GM21447 (cell line): ENCODE data around the gene RUNX3.

Experiments
- ATAC-seq: cut with Tn5 transposase; IDR thresholded peaks from one replicate; pipeline ENCODE4 v1.9.1; 2021; ENCODE audit not compliant: unreplicated experiment

The RUNX3 gene

DNA sequence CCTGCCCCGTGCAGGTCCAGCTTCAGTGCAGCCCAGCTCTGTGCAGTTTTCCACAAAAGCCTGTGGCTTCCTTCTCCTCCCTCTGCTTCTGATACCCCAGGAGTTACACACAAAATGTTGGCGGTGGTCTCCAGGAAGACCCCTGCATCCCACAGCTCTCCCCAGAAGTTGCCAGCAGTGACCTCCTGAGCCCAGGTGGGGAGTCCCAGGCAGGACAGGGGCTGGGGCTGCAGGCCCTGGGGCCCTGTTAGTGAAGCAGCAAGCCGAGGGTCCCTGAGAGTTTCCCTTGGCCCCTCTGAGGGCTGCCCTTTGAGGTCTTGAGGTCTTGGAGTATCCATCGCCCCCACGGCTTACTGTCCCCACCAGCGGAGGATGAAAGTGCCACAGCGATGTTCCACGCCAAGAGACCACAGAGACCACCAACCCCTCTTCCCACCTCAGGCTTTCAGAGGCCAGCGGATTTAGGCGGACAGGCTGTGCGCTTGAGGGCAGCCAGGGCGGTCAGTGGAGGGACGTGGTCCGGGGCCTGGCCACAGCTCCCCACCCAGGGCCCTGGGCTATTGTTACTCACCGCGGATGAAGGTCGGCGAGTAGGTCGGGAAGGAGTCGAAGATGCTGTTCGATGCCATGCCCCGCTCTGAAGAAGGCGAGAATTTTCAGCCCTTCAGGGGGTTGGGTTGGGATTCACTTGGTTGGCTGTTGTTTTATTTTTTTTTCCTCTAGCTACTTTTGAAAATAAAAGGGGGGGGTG lies 34.0 kb upstream of the RUNX3 start:
- no peak for ATAC-seq

DNA sequence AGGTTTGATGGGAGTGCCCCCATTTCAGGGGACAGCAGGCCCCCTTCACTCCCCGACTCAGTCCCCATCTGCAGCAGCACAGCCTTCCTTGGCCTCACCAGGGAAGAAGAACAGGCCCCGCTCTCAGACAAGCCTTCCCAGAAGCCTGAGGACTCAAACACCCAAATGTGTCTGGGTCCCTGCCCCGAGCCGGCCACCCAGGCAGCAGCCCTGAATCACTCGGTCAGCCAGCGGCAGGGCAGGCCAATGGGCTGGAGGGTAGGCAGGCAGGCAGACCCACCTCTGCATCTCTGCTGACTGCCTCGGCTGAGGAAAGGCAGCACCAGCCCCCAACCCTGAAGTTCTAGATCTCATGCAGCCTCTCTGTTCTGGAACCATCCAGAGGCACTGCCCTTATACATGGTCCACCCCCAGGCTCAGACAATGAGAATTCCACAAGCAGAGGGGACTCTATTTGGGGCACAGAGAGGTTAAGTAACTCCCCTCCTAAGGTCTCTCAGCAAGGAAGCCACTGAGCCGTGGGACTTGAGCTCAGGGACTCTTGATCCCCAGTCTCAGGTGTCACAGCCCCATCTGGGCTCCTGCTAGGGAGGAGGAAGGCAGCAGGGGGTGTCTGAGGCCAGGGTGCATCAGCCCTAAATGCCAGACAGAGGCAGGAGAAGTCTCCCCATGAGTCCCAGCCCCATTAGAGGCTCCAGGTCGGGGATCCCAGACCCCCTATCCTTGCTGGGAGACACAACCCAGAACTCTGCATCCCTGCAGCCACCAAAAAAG lies 33.2 kb upstream of the RUNX3 start:
- ATAC-seq: no peak

GRCh38 chr1:24961961-24962861 lies 32.1 kb upstream of the RUNX3 start:
- ATAC-seq: no peak

DNA sequence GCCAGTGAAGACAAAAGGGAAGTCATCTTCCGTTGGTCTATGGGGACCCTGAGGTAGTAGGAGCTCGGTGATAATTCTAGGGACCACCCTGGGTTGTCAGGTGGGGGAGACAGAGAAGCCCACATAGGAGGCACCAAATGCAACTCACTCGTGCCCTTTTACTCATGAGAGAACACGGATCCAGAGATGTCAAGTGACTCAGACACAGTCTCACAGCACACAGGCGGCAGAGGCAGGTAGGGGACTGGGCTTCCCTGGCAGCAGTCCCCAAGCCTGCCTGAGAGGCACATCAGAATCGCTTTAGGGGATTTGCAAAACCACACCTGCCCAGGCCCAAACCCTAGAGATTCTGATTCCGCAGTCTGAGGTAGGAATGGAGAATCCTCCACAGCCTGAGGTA lies 31.3 kb upstream of the RUNX3 start:
- no peak for ATAC-seq

GRCh38 chr1:24960071-24960801 lies 30.2 kb upstream of the RUNX3 start:
- ATAC-seq: no peak

DNA sequence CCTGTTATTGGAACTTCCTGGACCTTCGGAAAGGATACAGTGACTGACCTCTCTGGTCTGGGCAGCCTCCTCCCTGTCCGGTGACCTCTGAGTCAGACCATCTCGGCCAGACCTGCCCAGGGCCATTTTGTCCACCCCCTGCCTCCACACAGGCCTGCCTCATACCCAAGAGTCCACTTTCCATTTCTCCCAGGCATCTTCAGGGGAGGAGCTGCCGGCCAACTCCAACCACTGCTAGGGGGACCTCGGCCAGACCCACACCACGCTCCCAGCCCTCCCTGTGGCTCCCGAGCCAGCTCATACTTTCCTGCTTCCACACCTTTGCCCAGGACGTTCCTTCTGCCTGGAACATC lies 29.5 kb upstream of the RUNX3 start:
- ATAC-seq: no peak

- ATAC-seq: no peak
These were observed 28.9 kb upstream of the RUNX3 start for GRCh38 chr1:24958766-24959622.

DNA sequence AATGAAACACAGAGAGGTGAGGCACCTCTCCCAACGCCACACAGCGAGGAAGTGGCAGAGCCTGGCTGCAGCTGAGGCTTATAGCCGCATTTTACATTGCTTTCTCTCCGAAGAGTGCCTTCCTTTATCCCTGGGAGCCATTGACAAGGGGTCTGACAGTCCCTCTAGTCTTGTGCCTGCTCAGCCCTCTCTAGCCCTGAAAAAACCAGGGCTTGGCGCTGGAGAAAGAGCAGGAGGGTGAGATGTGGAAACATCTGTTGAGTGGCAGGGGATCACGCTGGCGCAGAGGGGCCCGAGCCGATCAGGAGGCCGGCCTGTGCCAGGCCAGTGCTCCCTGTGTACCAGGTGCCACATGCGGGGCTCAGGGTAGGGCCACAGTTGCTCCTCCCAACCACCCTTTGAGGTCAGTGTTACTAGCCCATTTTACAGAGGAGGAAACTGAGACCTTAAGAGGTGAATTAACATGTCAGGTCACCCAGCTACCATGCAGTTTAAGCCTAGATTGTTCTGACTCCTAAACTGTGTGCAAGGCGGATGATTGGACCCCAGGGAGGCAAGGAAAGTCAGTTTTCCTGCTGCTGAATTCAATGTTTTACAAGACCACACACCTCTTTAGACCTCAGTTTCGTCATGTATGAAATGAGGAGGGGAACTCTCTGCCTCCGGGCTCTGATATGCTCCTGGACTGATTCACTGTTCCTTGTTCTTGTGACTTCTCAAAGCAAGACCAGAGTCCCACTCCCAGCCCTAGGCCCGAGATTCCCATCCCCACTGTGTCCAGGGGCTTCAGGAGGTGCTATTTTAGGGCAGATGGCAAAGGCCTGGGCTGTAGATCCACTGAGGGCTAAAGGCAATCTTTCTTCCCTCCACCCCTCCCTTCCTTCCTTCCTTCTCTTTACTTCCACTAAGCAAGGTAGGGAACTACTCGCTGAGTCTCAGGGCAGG lies 28.0 kb upstream of the RUNX3 start:
- no peak for ATAC-seq

- ATAC-seq: no peak
These were observed 27.1 kb upstream of the RUNX3 start for GRCh38 chr1:24957016-24957807.

DNA sequence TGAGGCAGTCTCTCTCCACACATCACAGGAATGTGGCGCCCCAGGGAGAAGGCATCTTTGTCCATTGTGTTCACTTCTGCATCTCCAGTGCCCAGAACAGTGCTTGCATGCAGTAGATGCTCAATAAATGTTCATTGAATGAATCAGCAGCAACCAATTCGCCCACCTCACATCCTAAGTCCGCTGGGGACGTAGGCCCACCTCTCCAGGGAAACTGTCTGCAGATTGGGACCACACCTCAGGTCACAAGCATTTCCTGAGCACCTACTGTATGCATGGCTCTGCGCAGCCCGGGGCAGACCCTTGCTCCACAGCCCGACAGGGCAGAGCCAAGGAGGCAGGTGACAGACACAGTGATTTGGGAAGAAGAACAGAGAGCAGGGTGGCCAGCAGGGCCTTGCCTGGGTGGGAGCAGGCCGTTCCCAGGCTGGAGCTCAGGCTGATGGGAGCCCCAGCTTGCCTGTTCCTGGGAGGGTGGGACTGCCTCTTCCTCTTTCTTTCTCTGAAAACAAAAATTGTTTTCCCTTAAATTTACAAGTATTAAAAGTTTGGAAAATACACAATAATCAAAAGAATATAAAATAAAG lies 25.8 kb upstream of the RUNX3 start:
- ATAC-seq: no peak

DNA sequence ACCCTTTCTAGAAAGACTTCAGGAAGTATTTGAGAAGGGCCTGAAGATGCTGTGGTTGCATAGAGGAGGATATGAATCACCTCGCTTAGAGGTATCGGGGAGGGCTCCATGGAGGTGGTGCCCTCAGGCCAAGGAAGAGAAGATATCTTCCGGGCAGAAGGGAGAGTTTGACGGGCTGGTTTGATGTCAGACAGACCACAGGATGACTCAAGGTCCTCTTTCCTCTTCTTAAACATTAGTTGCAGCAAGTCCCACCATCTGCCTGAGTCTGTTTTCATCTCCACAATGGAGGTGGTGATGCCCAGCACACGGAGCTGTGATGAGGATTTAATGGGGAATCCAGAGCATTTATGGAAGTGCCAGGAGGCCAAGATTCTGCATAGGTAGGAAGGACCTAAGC lies 25.1 kb upstream of the RUNX3 start:
- peak; percentile 42 for ATAC-seq

- ATAC-seq: no peak
These were observed 24.6 kb upstream of the RUNX3 start for GRCh38 chr1:24954631-24955030.

DNA sequence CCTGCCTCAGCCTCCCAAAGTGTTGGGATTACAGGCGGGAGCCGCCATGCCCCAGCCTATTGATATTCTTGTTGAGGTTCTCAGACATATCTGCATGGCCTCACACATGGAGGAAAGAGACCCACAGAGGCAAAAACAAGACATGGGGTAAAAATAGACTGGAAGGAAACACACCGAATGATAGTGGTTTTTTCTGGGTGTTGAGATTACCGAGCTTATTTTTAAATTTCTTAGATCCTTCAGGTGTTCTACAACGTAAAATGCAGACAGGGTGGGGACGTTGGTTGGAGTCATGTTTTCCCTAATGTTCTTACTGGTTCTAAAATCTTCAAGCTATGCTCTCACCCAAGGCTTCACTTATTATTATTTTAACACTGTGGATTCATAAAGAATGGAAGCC lies 23.9 kb upstream of the RUNX3 start:
- ATAC-seq: no peak

GRCh38 chr1:24952413-24952841 lies 22.4 kb upstream of the RUNX3 start:
- no peak for ATAC-seq

DNA sequence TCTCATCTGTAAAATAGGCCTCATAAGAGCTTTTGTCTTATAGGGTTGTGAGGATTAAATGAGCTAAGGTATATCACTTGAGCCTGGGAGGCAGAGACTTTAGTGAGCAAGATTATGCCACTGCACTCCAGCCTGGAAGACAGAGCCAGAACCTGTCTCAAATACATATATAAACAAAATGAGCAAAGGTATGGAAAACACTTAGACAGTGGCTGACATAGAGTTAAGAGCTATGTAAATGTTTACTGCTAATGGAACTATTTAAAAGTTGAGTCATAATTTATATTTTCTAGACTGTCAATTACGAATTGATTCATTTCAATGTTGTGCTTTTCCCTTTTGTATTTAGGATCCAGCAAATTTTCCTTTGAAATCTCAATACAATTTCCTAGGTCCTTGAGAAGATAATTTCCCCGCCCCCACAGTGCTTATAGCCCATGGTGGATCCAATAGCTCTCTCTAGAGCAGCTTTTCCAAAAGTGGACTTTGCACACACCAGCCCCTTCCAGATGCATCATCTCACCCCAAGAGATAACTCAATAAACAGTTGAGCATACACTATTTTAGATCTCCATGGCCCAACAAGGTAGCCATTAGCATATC lies 21.8 kb upstream of the RUNX3 start:
- ATAC-seq: no peak

GRCh38 chr1:24951337-24951736 lies 21.3 kb upstream of the RUNX3 start:
- no peak for ATAC-seq

DNA sequence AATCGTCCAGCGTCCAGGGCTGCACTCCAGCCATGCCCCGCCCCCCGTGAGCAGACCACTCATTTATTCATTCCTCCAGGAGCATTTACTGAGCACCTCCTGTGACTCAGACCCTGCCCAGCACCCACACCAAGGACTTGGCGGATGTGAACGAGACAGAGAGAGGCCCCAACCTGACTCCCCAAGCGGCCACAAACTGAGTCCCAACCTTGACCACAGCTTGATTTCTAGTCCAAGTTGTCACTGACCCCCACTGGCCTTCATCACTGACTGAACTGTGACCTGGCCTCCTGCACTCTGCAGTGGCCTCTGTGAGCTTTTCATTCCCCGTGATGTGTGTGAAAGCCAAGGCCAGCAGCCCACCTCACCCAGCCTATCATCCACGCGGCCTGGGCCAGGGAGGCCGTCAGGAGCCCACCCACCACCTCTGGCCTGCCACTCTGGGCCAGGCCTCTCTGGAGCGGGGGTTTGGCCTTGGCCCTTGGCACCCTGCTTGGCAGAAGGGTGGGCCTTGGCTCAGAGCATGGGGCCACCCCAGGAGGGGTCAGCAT lies 19.3 kb upstream of the RUNX3 start:
- ATAC-seq: no peak
